Thymus (tissue), 11 donors: Measurements from ENCODE around the gene INTS3. TPM values are rescaled to one million over a fixed set of nuclear protein-coding genes. Genes with fewer than 3 reads are reported as not detected.
"Not testable (repeated sequence)": the region's sequence is repeated elsewhere in the genome, so short reads cannot be mapped to it uniquely, and the experiment has no call there.

Experiments used
- DNase-seq, 9 donors: peaks; one replicate each; pipeline ENCODE4 v3.0.0-alpha.2; 2013; ENCODE audit warnings: low spot score in 9 of 9, low read depth in 6 of 9, missing footprints in 1 of 9
- H3K27ac ChIP-seq, 2 donors: one replicate each; pipeline ENCODE4 v1.5.1; 2013; ENCODE audit warnings: control low read depth in 1 of 2, low read depth in 1 of 2, low read length in 1 of 2, mild to moderate bottlenecking in 1 of 2, moderate library complexity in 1 of 2
- H3K27me3 ChIP-seq, 2 donors: one replicate each; pipeline ENCODE4 v1.5.1; 2013; ENCODE audit warnings: low read length in 1 of 2; ENCODE audit not compliant: control insufficient read depth in 2 of 2, insufficient read depth in 1 of 2
- H3K36me3 ChIP-seq, 2 donors: one replicate each; pipeline ENCODE4 v1.5.1; 2013; ENCODE audit warnings: low read length in 1 of 2, mild to moderate bottlenecking in 1 of 2, moderate library complexity in 1 of 2; ENCODE audit not compliant: control insufficient read depth in 2 of 2, insufficient read depth in 2 of 2
- H3K4me1 ChIP-seq, 2 donors: one replicate each; pipeline ENCODE4 v1.5.1; 2013; ENCODE audit warnings: low read length in 2 of 2; ENCODE audit not compliant: control insufficient read depth in 2 of 2, insufficient read depth in 2 of 2
- H3K4me3 ChIP-seq, 2 donors: one replicate each; pipeline ENCODE4 v1.5.1; 2013; ENCODE audit warnings: low read length in 2 of 2, control low read depth in 1 of 2, mild to moderate bottlenecking in 1 of 2
- H3K9me3 ChIP-seq, 2 donors: one replicate each; pipeline ENCODE4 v1.5.1; 2013; ENCODE audit warnings: low read length in 1 of 2, mild to moderate bottlenecking in 1 of 2; ENCODE audit not compliant: control insufficient read depth in 2 of 2, insufficient read depth in 1 of 2
- WGBS: extraction: QIAGEN DNeasy Blood & Tissue Kit; methylation state at CpG from one replicate; pipeline ENCODE4 v1.1.7; 2013; 5-methylcytosine and 5-hydroxymethylcytosine counted together
- polyA plus RNA-seq: library from polyadenylated mRNA; stranded (reverse); fragments of 200-250 nt; gene quantifications from one replicate; pipeline ENCODE4 v1.2.3, GENCODE V29; 2013
- total RNA-seq: library from RNA; stranded (reverse); fragments of 120-200 nt; gene quantifications from one replicate; pipeline ENCODE4 v1.2.4, GENCODE V29; 2013
- donor health status: healthy.

The INTS3 gene
- total and polyA plus RNA-seq, 2 donors, result 18.2 to 59.9 TPM

- 39% methylated on average over 29 of the region's 29 CpGs for whole genome bisulfite sequencing
- no peak for DNase-seq
- peak overlapping the region in 1 of 2 donors; percentile 50 for H3K27ac ChIP-seq
- peaks cover 0 to 10% of the 10 kb centered on the region in 2 donors for H3K4me1 ChIP-seq
- H3K36me3 ChIP-seq, result no peaks in the 10 kb centered on the region
- H3K27me3 ChIP-seq, result peaks cover 0 to 20% of the 10 kb centered on the region in 2 donors
- no peaks in the 10 kb centered on the region for H3K9me3 ChIP-seq
- peak overlapping the region in 1 of 2 donors; percentile 7 for H3K4me3 ChIP-seq
These were observed 29.6 kb upstream of the INTS3 start for GRCh38 chr1:153698020-153698922.

GRCh38 chr1:153698923-153699714 is 28.7 kb upstream of the INTS3 start:
- no peaks in the 10 kb centered on the region for H3K36me3 ChIP-seq
- WGBS, result 99% methylated on average over 6 of the region's 6 CpGs

GRCh38 chr1:153699768-153700167 is 28.1 kb upstream of the INTS3 start:
- WGBS, result 98% methylated on average over 6 of the region's 6 CpGs
- H3K4me1 ChIP-seq, result peaks cover 0 to 10% of the 10 kb centered on the region in 2 donors
- no peak for DNase-seq
- H3K4me3 ChIP-seq, result no peak overlapping the region
- peaks cover 0 to 15% of the 10 kb centered on the region in 2 donors for H3K27me3 ChIP-seq
- no peaks in the 10 kb centered on the region for H3K9me3 ChIP-seq
- H3K27ac ChIP-seq, result no peak overlapping the region
- no peaks in the 10 kb centered on the region for H3K36me3 ChIP-seq

More at GRCh38 chr1:153698923-153699714, 28.7 kb upstream of the INTS3 start:
- Histone ChIP-seq H3K4me3 (no peak overlapping the region), H3K27ac (no peak overlapping the region), H3K9me3 (no peaks in the 10 kb centered on the region), H3K27me3 (peaks cover 0 to 15% of the 10 kb centered on the region in 2 donors), H3K4me1 (peaks cover 0 to 10% of the 10 kb centered on the region in 2 donors)
- no peak for DNase-seq

DNA sequence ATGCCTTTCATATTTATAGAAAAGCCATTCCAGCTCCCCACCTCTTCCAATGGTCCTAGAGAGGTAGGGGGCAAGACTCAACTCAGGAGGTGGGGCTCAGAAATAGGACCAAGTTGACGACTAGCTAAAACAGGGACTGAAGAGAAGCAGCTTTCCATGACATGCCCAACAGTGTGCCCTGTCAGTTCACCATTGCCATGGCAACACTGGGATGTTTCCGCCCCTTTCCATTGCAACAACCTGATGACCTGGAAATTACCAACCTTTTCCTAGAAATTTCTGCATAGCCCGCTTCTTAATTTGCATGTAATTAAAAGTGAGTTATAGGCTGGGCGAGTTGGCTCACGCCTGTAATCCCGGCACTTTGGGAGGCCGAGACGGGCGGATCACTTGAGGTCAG is 22.4 kb upstream of the INTS3 start:
- WGBS, result 91% methylated on average over 9 of the region's 9 CpGs
- H3K4me3 ChIP-seq, result no peak overlapping the region
- H3K27me3 ChIP-seq, result no peaks in the 10 kb centered on the region
- no peak for DNase-seq
- H3K4me1 ChIP-seq, result no peaks in the 10 kb centered on the region
- no peak overlapping the region for H3K27ac ChIP-seq
- no peaks in the 10 kb centered on the region for H3K36me3 ChIP-seq
- no peaks in the 10 kb centered on the region for H3K9me3 ChIP-seq

GRCh38 chr1:153711026-153711425 is 16.8 kb upstream of the INTS3 start:
- H3K36me3 ChIP-seq, result no peaks in the 10 kb centered on the region
- H3K27ac ChIP-seq, result no peak overlapping the region
- no peaks in the 10 kb centered on the region for H3K27me3 ChIP-seq
- H3K4me3 ChIP-seq, result no peak overlapping the region
- WGBS, result 81% methylated on average over 7 of the region's 7 CpGs
- DNase-seq, result no peak
- no peaks in the 10 kb centered on the region for H3K4me1 ChIP-seq
- H3K9me3 ChIP-seq, result no peaks in the 10 kb centered on the region

- not testable (repeated sequence) for H3K4me1 ChIP-seq, H3K4me3 ChIP-seq, H3K27ac ChIP-seq, H3K27me3 ChIP-seq, H3K9me3 ChIP-seq, DNase-seq, H3K36me3 ChIP-seq
- WGBS, result 96% methylated on average over 5 of the region's 5 CpGs
These were observed 11.6 kb upstream of the INTS3 start for GRCh38 chr1:153716211-153716610.

DNA sequence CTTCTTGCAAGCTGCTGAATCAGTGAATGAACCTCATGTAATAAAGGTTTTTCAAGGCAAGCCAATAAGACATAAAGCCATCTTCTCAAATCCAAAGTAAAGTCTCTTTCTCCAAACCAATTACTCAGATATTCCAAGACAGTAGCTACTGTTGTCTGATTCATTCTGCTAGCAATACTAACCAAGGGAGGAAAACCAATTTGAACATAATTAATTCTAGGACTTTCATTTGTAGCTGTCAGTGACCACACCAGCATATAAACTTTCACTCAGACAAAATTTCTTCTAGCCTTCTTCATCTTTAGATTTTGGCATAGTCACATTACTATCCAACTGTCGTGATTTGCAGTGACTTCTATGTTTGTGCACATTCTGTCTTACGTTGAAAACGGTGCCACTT is 10.5 kb upstream of the INTS3 start:
- Histone ChIP-seq H3K36me3 (no peaks in the 10 kb centered on the region), H3K27ac (no peak overlapping the region), H3K4me1 (no peaks in the 10 kb centered on the region), H3K9me3 (peaks cover 0 to 3% of the 10 kb centered on the region in 2 donors), H3K4me3 (no peak overlapping the region), H3K27me3 (no peaks in the 10 kb centered on the region)
- no peak for DNase-seq
- 94% methylated on average over 3 of the region's 3 CpGs for WGBS

DNA sequence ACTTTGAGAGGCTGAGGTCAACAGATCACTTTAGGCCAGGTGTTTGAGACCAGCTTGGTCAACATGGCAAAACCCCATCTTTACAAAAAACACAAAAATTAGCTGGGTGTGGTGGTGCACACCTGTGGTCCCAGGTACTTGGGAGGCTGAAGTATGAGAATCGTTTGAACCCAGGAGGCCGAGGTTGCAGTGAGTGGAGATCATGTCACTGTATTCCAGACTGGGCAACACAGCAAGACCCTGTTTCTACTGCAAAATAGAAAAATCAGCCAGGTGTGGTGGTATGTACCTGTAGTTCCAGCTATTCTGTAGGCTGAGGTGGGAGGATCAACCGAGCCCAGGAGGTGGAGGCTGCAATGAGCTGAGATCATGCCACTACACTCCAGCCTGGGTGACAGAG is 4.2 kb upstream of the INTS3 start:
- no peaks in the 10 kb centered on the region for H3K36me3 ChIP-seq
- 96% methylated on average over 3 of the region's 3 CpGs for WGBS
- H3K4me3 ChIP-seq, result no peak overlapping the region
- H3K9me3 ChIP-seq, result peaks cover 0 to 7% of the 10 kb centered on the region in 2 donors
- H3K27me3 ChIP-seq, result no peaks in the 10 kb centered on the region
- no peak for DNase-seq
- peaks cover 0 to 10% of the 10 kb centered on the region in 2 donors for H3K4me1 ChIP-seq
- H3K27ac ChIP-seq, result no peak overlapping the region

GRCh38 chr1:153724634-153725033 is 3.2 kb upstream of the INTS3 start:
- H3K27ac ChIP-seq, H3K27me3 ChIP-seq, DNase-seq, H3K9me3 ChIP-seq, H3K4me3 ChIP-seq, H3K36me3 ChIP-seq: not testable (repeated sequence)
- WGBS, result 93% methylated on average over 4 of the region's 4 CpGs
- peaks cover 7 to 18% of the 10 kb centered on the region in 2 donors for H3K4me1 ChIP-seq
